Loucy (cell line): ENCODE data around the gene CTSA.

Experiments used
- H2AFZ ChIP-seq: fragments of 200-600 bp; sonication (generic); 2 replicates; pipeline ENCODE4 v1.6.0; 2016; ENCODE audit warnings: antibody characterized with exemption, mild to moderate bottlenecking, low read length, moderate library complexity
- H3F3A ChIP-seq: fragments of 200-600 bp; 2 replicates; pipeline ENCODE4 v1.6.0; 2016; ENCODE audit warnings: antibody characterized with exemption, low read depth, mild to moderate bottlenecking
- H3K27me3 ChIP-seq: fragments of 200-600 bp; sonication (generic); 2 replicates; pipeline ENCODE4 v1.6.1; 2014; ENCODE audit warnings: low read length, mild to moderate bottlenecking; ENCODE audit not compliant: insufficient read depth, poor library complexity, severe bottlenecking
- H3K36me3 ChIP-seq: fragments of 200-600 bp; sonication (generic); 2 replicates; pipeline ENCODE4 v1.6.1; 2016; ENCODE audit warnings: low read length; ENCODE audit not compliant: insufficient read depth
- H3K4me1 ChIP-seq: fragments of 200-600 bp; sonication (generic); 2 replicates; pipeline ENCODE4 v1.5.1; 2014; ENCODE audit warnings: low read length, mild to moderate bottlenecking; ENCODE audit not compliant: insufficient read depth, poor library complexity, severe bottlenecking
- H3K4me2 ChIP-seq: fragments of 200-600 bp; sonication (generic); 2 replicates; pipeline ENCODE4 v1.6.0; 2014; ENCODE audit warnings: antibody characterized with exemption, low read length, low read depth, mild to moderate bottlenecking; ENCODE audit not compliant: poor library complexity, severe bottlenecking
- H3K4me3 ChIP-seq: fragments of 200-600 bp; sonication (generic); 2 replicates; pipeline ENCODE4 v1.5.1; 2014; ENCODE audit warnings: low read length, mild to moderate bottlenecking, mixed read lengths; ENCODE audit not compliant: poor library complexity, severe bottlenecking
- H3K79me2 ChIP-seq: fragments of 200-600 bp; sonication (generic); 2 replicates; pipeline ENCODE4 v1.6.1; 2014; ENCODE audit warnings: low read length; ENCODE audit not compliant: insufficient read depth
- H3K9ac ChIP-seq: fragments of 200-600 bp; sonication (generic); 2 replicates; pipeline ENCODE4 v1.6.0; 2014; ENCODE audit warnings: mild to moderate bottlenecking, low read depth, low read length, moderate library complexity; ENCODE audit not compliant: poor library complexity, severe bottlenecking
- H3K9me2 ChIP-seq: fragments of 200-600 bp; sonication (generic); replicated peaks from 2 replicates; pipeline ENCODE4 v1.6.1; 2016; ENCODE audit warnings: low read depth, low read length, mixed read lengths
- H3K9me3 ChIP-seq: fragments of 200-600 bp; sonication (generic); 2 replicates; pipeline ENCODE4 v1.6.1; 2014; ENCODE audit warnings: mild to moderate bottlenecking, antibody characterized with exemption, low read length, low read depth; ENCODE audit not compliant: insufficient read depth
- H4K20me1 ChIP-seq: fragments of 200-600 bp; sonication (generic); 2 replicates; pipeline ENCODE4 v1.6.0; 2014; ENCODE audit warnings: antibody characterized with exemption, low read length, mild to moderate bottlenecking; ENCODE audit not compliant: insufficient read depth, poor library complexity, severe bottlenecking
- EZH2phosphoT487 ChIP-seq: fragments of 200-600 bp; IDR thresholded peaks from 2 replicates; pipeline ENCODE4 v1.6.1; 2018; ENCODE audit warnings: antibody characterized with exemption, mild to moderate bottlenecking, moderate library complexity, borderline replicate concordance
- TF ChIP-seq, protein P1 (sequence below): fragments of 200-600 bp; sonication (generic); conservative IDR thresholded peaks from 2 replicates; pipeline ENCODE4 v1.5.1; 2014; ENCODE audit warnings: mild to moderate bottlenecking, antibody characterized with exemption, low read length

The CTSA gene

DNA sequence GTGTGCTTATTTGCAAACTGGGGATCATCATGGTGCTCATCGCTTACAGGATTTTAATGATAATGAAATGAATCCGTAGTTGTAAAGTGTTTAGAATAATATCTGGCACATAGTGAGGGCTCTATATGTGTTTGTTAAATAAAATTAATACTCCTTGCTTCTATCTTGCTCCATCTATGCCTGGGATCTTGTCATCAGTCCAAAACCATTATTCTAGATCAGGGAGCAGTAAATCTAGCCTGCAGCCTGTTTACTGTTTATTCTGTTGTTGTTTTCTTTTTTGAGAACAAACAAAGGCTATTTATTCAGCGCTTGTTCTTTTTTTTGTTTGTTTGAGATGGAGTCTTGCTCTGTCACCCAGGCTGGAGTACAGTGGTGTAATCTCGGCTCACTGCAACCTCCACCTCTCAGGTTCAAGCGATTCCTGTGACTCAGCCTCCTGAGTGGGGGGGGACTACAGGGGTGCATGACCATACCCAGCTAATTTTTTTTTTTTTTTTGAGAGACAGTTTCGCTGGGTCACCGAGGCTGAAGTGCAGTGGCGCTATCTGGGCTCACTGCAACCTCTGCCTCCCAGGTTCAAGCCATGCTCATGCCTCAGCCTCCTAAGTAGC, 42.1 kb upstream of the CTSA start:
- no peak overlapping the region for H3K9ac ChIP-seq
- H3F3A ChIP-seq = no peaks in the 10 kb centered on the region
- H3K9me3 ChIP-seq = no peaks in the 10 kb centered on the region
- H3K4me2 ChIP-seq = no peak overlapping the region
- TF ChIP-seq, protein P1, sequence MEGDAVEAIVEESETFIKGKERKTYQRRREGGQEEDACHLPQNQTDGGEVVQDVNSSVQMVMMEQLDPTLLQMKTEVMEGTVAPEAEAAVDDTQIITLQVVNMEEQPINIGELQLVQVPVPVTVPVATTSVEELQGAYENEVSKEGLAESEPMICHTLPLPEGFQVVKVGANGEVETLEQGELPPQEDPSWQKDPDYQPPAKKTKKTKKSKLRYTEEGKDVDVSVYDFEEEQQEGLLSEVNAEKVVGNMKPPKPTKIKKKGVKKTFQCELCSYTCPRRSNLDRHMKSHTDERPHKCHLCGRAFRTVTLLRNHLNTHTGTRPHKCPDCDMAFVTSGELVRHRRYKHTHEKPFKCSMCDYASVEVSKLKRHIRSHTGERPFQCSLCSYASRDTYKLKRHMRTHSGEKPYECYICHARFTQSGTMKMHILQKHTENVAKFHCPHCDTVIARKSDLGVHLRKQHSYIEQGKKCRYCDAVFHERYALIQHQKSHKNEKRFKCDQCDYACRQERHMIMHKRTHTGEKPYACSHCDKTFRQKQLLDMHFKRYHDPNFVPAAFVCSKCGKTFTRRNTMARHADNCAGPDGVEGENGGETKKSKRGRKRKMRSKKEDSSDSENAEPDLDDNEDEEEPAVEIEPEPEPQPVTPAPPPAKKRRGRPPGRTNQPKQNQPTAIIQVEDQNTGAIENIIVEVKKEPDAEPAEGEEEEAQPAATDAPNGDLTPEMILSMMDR = no peak
- no peak for TF ChIP-seq EZH2phosphoT487
- no peak overlapping the region for H2AFZ ChIP-seq
- H3K4me3 ChIP-seq = no peak overlapping the region
- H3K9me2 ChIP-seq = no peaks in the 10 kb centered on the region
- H3K79me2 ChIP-seq = no peaks in the 10 kb centered on the region
- H4K20me1 ChIP-seq = no peaks in the 10 kb centered on the region
- no peaks in the 10 kb centered on the region for H3K27me3 ChIP-seq
- H3K4me1 ChIP-seq = no peaks in the 10 kb centered on the region
- H3K36me3 ChIP-seq = peaks cover 9% of the 10 kb centered on the region; the same call in 1 of the 2 replicates

DNA sequence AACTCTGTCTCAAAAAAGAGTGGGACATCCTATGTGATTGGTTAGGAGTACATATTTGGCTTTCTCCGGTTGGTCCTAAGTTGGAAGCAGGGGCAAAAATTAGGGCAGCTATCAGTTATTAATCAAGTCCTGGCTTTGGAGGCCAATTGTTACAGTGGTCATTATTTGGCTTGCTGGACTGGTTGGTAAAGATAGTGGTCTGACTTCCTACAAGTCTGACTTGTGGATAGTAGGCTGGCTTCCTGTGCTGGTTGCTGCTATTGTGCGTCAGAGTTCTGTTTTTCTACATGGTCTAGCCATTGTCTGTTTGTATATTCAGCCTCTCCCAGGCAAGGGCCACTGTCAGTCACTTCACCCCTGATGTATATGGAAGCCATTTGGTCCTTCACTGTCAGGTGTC, 40.9 kb upstream of the CTSA start:
- no peaks in the 10 kb centered on the region for H4K20me1 ChIP-seq
- no peak for TF ChIP-seq EZH2phosphoT487
- TF ChIP-seq, protein P1 = no peak
- H3K9ac ChIP-seq = no peak overlapping the region
- peaks cover 8% of the 10 kb centered on the region; the same call in 1 of the 2 replicates for H3K36me3 ChIP-seq
- no peaks in the 10 kb centered on the region for H3K27me3 ChIP-seq
- peaks cover 7% of the 10 kb centered on the region for H3K4me1 ChIP-seq
- H3K4me3 ChIP-seq = no peak overlapping the region
- H3F3A ChIP-seq = no peaks in the 10 kb centered on the region
- no peak overlapping the region for H3K4me2 ChIP-seq
- no peak overlapping the region for H2AFZ ChIP-seq
- peaks cover 9% of the 10 kb centered on the region; the same call in 1 of the 2 replicates for H3K79me2 ChIP-seq
- H3K9me2 ChIP-seq = no peaks in the 10 kb centered on the region
- H3K9me3 ChIP-seq = no peaks in the 10 kb centered on the region

DNA sequence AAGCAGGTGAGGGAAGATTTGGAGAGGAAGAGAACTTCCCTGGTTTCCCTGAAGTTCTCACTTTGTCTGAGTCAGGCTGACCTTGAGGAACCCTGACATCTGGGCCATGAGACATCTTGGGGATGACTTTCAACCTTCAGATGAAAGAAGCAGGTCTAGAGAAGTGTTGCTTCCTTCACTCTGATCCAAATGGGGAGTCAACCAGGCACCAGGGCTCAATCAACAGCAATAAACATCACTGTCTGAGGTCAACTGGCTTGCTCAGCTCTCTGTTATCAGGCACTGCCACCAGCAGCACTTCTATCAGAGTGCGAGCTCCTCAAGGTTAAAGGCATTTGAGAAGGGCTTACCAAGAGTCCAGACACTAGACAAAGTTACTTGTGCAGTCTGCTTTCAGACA, 40.2 kb upstream of the CTSA start:
- Histone ChIP-seq H3K4me3 (no peak overlapping the region), H3K9me3 (no peaks in the 10 kb centered on the region), H3K9ac (no peak overlapping the region), H2AFZ (no peak overlapping the region), H3K27me3 (no peaks in the 10 kb centered on the region), H3K79me2 (peaks cover 12% of the 10 kb centered on the region; the same call in 1 of the 2 replicates), H3F3A (no peaks in the 10 kb centered on the region), H3K36me3 (peaks cover 3% of the 10 kb centered on the region; the same call in 1 of the 2 replicates), H3K4me2 (no peak overlapping the region), H3K4me1 (peaks cover 11% of the 10 kb centered on the region), H3K9me2 (no peaks in the 10 kb centered on the region), H4K20me1 (no peaks in the 10 kb centered on the region)
- no peak for TF ChIP-seq EZH2phosphoT487
- TF ChIP-seq, protein P1 = no peak
